ENCODE results near the gene REXO4. TPM values are rescaled to one million over a fixed set of nuclear protein-coding genes. Genes with fewer than 3 reads are reported as not detected.
A peak's percentile ranks its signal among the peaks of the same experiment; 100 is the strongest.

REXO4 gene
- total and polyA plus RNA-seq, 9 of the 15 experiments (the other 6 are each of a cell fraction or from before 2014, with no cell fraction given) = 3.4 to 72.9 (median 31.1) TPM

GRCh38 chr9:133383438-133383837, 34.4 kb downstream of the REXO4 start:
- peaks cover 9 to 31% of the 10 kb centered on the region in 2 experiments; a peak in 4 of 5 replicates for H3K27me3 ChIP-seq (ENCODE audit: control insufficient read depth in 2 of 2, insufficient read depth in 2 of 2, low read length in 2 of 2)
- no peak overlapping the region for H3K4me2 ChIP-seq (ENCODE audit: insufficient read depth, low read length)
- TF ChIP-seq YBX1 (IDR thresholded peaks at IDR 0.05) (peak; percentile 79; the same call in 1 of the 2 replicates), HBP1 (CRISPR knock-in tag; IDR thresholded peaks at IDR 0.05) (0 out of 2 replicates have a peak, but pooled peaks have one; percentile 13), CCNT2 (IDR thresholded peaks at IDR 0.05; ENCODE audit: borderline replicate concordance, extremely low read depth, insufficient read length, low read depth, low read length) (no peak), CREBBP (IDR thresholded peaks at IDR 0.05; ENCODE audit: low read depth, low read length) (peak; percentile 41)
- H3K9ac ChIP-seq (ENCODE audit: insufficient read depth in 1 of 2, low read depth in 2 of 2, low read length in 2 of 2) = no peak overlapping the region
- DNase-seq (ENCODE audit: extremely low read depth in 1 of 4, low spot score in 3 of 4) = no peak
- POLR2A ChIA-PET = interaction anchor here (0.6 to 1.7 kb wide), 3 partner anchors 12 to 360 kb away, joined by 3 to 4 read pairs (median 3); no protein-coding TSS in a partner anchor
- H3K9me1 ChIP-seq (ENCODE audit: control insufficient read depth, insufficient read depth, low read length) = no peaks in the 10 kb centered on the region
- no peak overlapping the region for H2AFZ ChIP-seq (ENCODE audit: low read depth, low read length)
- no peak overlapping the region for H3K27ac ChIP-seq (ENCODE audit: extremely low read depth, low read depth, low read length)
- no peaks in the 10 kb centered on the region; the same call in 1 of the 2 replicates for H4K20me1 ChIP-seq (replicated peaks; ENCODE audit: control insufficient read depth, insufficient read depth, low read length)
- H3K4me1 ChIP-seq (replicated peaks in 1 of 2; ENCODE audit: control insufficient read depth in 2 of 2, insufficient read depth in 2 of 2, low read length in 2 of 2) = peaks cover 3 to 16% of the 10 kb centered on the region in 2 experiments; a peak in 3 of 5 replicates
- peaks cover 5% of the 10 kb centered on the region for H3K9me3 ChIP-seq (replicated peaks; ENCODE audit: control insufficient read depth, insufficient read depth, low read depth, low read length)
- WGBS (ENCODE audit: insufficient coverage, low coverage, missing lambda C conversion rate) = 0% methylated on average over 3 of the region's 3 CpGs
- no peaks in the 10 kb centered on the region for H3K36me3 ChIP-seq (ENCODE audit: control insufficient read depth, insufficient read depth, low read length)
- no peak for FAIRE-seq
- H3K4me3 ChIP-seq = no peak overlapping the region
- H3K79me2 ChIP-seq (ENCODE audit: control insufficient read depth, insufficient read depth, low read length) = no peaks in the 10 kb centered on the region
- in situ Hi-C loops (cut with MboI) = no loop called here
- intact Hi-C loops (cut with micrococcal nuclease) = no loop called here
- BruUV-seq (replicated peaks) = no TSS peak
- ATAC-seq = no peak
- CTCF ChIA-PET (ENCODE audit: low intra/inter-chr PET ratio) = no interaction called here
